Measurements from ENCODE around the gene B4GALNT3.

GRCh38 chr12:470133-470532 is 10.4 kb downstream of the B4GALNT3 start:
- no peak for TF ChIP-seq EZH2phosphoT487 (IDR thresholded peaks at IDR 0.05; ENCODE audit: borderline replicate concordance, low read depth, low read length)
- TF ChIP-seq CTCF (conservative IDR thresholded peaks at IDR 0.05; ENCODE audit: low read length), result no peak

All from OCI-LY7 (cell line).